SK-N-MC (cell line): ENCODE data around the gene IRAK1.
A peak's percentile ranks its signal among the peaks of the same experiment; 100 is the strongest.

Experiments used
- DNase-seq: peaks from one replicate; pipeline ENCODE4 v3.0.0-alpha.2; 2011; ENCODE audit warnings: low read depth, low spot score
- H3K27ac ChIP-seq: fragments of 200-600 bp; sonication (generic); 2 replicates; pipeline ENCODE4 v1.5.1; 2016; ENCODE audit warnings: mixed run types
- H3K36me3 ChIP-seq: fragments of 200-600 bp; sonication (generic); 2 replicates; pipeline ENCODE4 v1.6.1; 2017; ENCODE audit warnings: antibody characterized with exemption, low read length, mixed read lengths; ENCODE audit not compliant: insufficient read depth
- H3K4me3 ChIP-seq: fragments of 200-600 bp; sonication (generic); 2 replicates; pipeline ENCODE4 v1.5.1; 2016
- H3K9ac ChIP-seq: fragments of 200-600 bp; sonication (generic); 2 replicates; pipeline ENCODE4 v1.8.0; 2017; ENCODE audit warnings: mixed run types, mixed read lengths; ENCODE audit not compliant: insufficient read length
- H3K9me3 ChIP-seq: fragments of 200-600 bp; sonication (generic); 2 replicates; pipeline ENCODE4 v1.6.1; 2017; ENCODE audit warnings: low read depth, mild to moderate bottlenecking, antibody characterized with exemption, low read length, moderate library complexity, mixed read lengths
- EZH2 ChIP-seq: fragments of 200-600 bp; sonication (generic); IDR thresholded peaks from one replicate; pipeline ENCODE4 v1.6.1; 2017; ENCODE audit warnings: antibody characterized with exemption
- FOXP2 ChIP-seq: optimal IDR thresholded peaks from 2 replicates; pipeline ENCODE3; 2011; ENCODE audit warnings: mild to moderate bottlenecking, moderate library complexity; ENCODE audit not compliant: insufficient read depth; ENCODE audit errors: extremely low read length, control extremely low read depth
- POLR2AphosphoS5 ChIP-seq: IDR thresholded peaks from 2 replicates; pipeline ENCODE4 v1.6.1; 2012; ENCODE audit warnings: mild to moderate bottlenecking, low read depth, low read length, borderline replicate concordance

IRAK1 gene

DNA sequence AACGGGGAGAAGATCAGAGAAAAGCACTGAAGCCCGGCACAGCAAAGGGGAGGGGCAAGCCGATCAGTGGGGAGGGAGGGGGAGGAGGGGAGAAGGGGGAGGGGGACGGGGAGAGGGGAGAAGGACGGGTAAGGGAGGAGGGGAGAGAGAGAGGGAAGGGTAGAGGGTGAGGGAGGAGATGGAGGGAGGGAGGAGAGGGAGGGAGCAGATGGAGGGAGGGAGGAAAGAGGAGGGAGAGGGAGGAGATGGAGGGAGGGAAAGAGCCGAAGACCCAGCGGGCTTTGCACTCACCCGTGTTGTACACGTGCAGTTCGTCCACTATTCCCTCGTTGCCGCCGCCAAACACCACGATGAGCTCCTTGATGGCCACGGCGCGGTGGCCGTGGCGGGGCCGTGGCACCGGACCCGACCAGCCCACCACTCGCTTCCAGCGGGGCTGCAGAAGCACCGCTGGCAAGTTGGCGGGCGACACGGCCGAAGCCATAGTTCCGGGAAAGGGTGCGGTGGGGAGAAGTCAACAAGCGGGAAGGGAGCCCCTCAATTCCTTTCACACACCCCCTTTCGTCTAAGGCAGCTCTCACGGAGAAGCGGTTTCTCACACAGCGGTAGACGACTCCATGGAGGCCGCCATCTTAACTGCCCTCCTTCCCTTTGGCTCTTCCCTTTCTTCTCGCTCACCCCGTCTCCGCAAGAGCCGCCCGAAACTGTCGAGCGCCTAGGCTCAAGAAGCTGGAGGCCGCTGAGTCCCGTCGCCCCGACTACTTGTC, 49.2 kb downstream of the IRAK1 start:
- peak overlapping the region; percentile 93 for H3K4me3 ChIP-seq

DNA sequence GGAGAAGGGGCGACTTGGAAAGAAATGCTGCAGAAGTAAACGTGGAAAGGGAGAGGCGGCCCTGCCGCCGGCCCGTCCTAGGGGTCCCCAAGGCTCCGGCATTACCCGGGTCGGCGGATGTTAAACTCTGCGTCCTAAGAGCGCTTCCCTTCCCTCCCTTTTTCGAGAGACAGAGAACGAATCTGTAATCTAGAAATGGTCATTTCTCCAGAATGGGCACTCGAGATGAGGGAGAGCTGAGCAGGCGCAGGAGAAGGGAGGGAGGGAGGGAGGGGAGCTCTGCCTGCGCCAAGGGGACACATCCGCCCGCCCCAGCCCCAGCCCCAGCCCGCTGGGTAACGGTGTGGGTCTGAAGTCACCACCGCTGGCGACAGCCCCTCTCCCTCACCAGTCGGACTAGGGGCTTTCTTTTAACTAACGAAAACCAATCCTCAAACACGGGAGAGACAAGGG, 49.8 kb downstream of the IRAK1 start:
- peak overlapping the region; percentile 70 for H3K9ac ChIP-seq
- DNase-seq, result no peak
- H3K9me3 ChIP-seq, result no peaks in the 10 kb centered on the region
- H3K4me3 ChIP-seq, result peak overlapping the region; percentile 93
- H3K36me3 ChIP-seq, result peaks cover 10% of the 10 kb centered on the region; the same call in 1 of the 2 replicates
- H3K27ac ChIP-seq, result no peak overlapping the region
- no peak for TF ChIP-seq POLR2AphosphoS5
- no peak for TF ChIP-seq FOXP2
- no peak for TF ChIP-seq EZH2

More for the DNA sequence above, 49.2 kb downstream of the IRAK1 start:
- H3K9me3 ChIP-seq, result no peaks in the 10 kb centered on the region
- peak overlapping the region; percentile 100 for H3K9ac ChIP-seq
- DNase-seq, result no peak
- TF ChIP-seq EZH2 (no peak), POLR2AphosphoS5 (peak; percentile 12; the same call in 1 of the 2 replicates)
- peaks cover 10% of the 10 kb centered on the region; the same call in 1 of the 2 replicates for H3K36me3 ChIP-seq
- peak overlapping the region; percentile 100 for H3K27ac ChIP-seq

DNA sequence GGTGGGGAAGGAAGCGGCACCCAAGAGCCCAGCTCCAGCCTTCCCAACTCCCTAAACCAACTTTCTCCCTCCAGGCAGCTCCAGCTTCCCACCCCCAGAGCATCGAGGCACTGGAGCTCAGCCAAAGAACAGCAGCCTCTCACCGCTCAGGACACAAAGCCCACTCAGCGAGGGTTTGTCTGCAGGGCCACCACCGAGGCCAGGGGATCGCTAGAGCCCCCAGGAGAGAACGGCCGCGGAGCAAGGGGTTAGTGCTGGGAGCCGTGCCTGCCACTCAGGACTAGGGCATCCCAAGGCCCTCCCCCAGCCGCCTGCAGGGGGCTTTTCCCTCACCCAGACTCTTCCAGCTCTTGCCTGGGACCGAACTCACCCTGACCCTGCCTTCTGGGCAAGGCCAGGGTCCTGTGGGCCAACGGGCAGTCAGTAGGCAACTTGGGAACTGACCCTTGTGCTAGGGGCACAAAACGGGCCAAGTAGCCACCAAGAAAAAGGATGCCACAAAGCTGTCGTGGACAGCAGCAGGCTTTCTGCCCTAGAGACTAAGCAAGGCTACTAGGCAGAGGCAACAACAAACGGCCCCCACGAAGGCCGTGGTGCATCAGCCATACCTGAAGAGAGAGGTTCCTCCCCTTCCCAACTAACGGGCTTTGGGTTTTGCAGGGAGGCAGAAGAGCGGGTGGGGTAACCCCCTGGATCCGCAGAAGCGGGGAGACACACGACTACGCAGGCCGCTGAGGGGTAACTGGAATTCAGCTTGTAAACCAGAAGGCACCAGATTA, 50.4 kb downstream of the IRAK1 start:
- Histone ChIP-seq H3K9me3 (no peaks in the 10 kb centered on the region), H3K27ac (no peak overlapping the region), H3K4me3 (peak overlapping the region; percentile 93), H3K36me3 (peaks cover 10% of the 10 kb centered on the region; the same call in 1 of the 2 replicates), H3K9ac (peak overlapping the region; percentile 70)
- DNase-seq, result no peak
- TF ChIP-seq EZH2 (no peak), FOXP2 (no peak), POLR2AphosphoS5 (no peak)

DNA sequence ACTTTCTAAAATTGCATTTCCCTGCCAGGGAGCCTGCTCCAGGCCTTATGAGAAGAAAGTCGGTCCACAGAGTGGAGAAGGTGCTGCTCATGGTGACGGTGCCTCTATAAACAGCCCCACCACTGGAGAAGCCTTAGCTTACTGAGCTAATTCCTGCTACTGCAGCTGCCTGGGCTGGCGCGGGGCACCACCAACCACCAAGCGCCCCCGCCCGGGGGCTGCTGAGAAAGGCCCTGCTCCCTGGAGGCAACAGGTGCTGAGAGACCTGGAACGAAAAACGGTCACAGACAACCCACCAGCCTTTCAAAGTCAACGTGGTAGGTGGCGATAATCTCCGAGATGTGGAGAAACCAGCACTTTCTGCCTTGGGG, 51.0 kb downstream of the IRAK1 start:
- H3K36me3 ChIP-seq, result peaks cover 15% of the 10 kb centered on the region; the same call in 1 of the 2 replicates
- peak overlapping the region; percentile 93 for H3K4me3 ChIP-seq
- peak overlapping the region; percentile 70 for H3K9ac ChIP-seq
- no peak for DNase-seq
- H3K27ac ChIP-seq, result no peak overlapping the region
- TF ChIP-seq POLR2AphosphoS5 (no peak), EZH2 (no peak), FOXP2 (no peak)
- H3K9me3 ChIP-seq, result no peaks in the 10 kb centered on the region

DNA sequence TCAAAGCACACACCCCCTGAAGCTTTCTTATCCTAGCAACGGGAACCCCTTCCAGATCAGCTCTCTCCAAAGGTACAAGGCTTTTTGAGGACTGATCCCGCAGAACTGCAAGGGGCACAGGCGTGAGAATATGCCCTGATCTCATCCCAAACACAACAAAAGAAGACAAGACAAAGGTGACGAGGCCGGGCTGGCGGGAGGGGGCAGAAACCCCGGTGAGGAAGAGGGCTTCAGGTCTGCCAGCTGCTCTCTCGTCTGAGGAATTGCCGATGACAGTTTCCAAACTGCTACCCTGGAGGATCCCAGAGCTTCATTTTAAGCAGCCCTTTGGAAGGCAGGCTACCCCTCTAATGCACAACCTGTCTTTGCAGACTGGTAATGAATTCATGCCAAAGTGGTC, 51.4 kb downstream of the IRAK1 start:
- no peak for DNase-seq
- Histone ChIP-seq H3K36me3 (peaks cover 20% of the 10 kb centered on the region; the same call in 1 of the 2 replicates), H3K4me3 (peak overlapping the region; percentile 93), H3K9me3 (no peaks in the 10 kb centered on the region), H3K9ac (peak overlapping the region; percentile 29), H3K27ac (no peak overlapping the region)
- TF ChIP-seq EZH2 (no peak), POLR2AphosphoS5 (no peak), FOXP2 (no peak)

DNA sequence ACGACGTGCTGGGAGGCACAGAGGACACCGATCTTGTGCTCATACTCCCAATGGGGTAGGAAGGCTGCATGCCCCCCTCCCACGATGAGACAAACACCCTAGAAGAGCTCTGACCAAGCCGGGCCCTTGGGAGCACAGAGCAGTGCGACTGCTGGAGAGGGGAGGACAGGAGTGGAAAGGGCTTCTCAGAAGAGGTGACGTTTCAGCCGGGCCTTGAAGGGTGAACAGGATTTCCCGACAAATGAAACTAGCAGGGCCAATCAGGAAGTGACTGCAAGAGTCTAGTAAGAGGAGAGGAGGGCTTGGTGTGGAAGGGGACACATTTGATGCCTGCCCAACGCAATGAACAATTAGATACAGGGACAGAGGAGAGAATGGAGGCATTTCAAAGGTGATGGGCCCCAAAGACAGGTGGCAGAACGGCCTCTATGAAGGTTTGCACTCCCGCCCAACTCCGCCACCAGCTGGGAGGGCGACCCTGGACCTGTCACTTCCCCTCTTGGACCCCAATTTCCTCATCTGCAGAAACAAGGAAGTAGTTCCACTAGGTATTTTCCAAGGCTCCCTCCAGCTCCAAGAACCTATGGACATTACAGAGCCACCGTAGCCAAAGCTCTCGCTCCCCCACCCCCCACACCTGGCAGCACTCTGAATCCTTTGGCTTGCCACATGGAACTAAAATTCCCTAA, 52.0 kb downstream of the IRAK1 start:
- no peak for TF ChIP-seq POLR2AphosphoS5
- no peak for TF ChIP-seq EZH2
- TF ChIP-seq FOXP2, result no peak
- peak overlapping the region; percentile 93 for H3K4me3 ChIP-seq
- H3K9ac ChIP-seq, result peak overlapping the region; percentile 29
- H3K36me3 ChIP-seq, result peaks cover 24% of the 10 kb centered on the region; the same call in 1 of the 2 replicates
- H3K9me3 ChIP-seq, result no peaks in the 10 kb centered on the region
- no peak for DNase-seq
- no peak overlapping the region for H3K27ac ChIP-seq

DNA sequence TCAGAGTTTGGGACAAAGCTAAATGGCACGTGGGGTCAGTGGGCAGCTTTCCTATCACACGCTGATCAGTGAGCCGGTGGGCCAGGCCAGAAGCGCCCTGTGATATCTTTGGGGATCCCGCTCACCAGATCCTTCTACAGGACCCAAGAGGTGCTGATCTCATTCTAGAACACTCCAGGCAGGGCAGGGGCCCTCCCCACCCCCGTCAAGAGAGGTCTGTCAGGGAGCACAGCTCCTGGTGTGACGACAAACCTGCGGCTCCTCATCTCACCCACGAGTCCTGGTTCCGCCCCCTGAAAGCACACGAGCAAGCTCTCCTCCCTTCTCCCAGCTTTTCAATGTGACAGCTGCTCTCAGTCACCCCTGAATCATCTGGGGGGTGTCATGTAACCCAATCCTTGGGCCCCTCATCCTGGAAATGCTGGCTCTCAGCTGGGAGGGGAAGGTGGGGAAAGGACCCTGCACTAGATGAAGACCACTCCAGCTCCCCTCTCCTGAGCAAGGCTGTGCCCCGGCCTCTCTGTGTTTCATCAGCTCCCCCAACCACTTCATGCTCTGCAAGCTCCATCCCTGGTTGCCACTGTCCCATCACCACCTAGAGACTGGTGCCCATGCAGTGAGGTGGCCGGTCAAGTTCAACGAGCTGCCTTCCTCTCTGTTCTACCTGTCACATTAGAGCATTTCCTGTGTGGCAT, 52.7 kb downstream of the IRAK1 start:
- DNase-seq, result no peak
- Histone ChIP-seq H3K27ac (no peak overlapping the region), H3K36me3 (peaks cover 30% of the 10 kb centered on the region; the same call in 1 of the 2 replicates), H3K9ac (no peak overlapping the region), H3K9me3 (no peaks in the 10 kb centered on the region), H3K4me3 (no peak overlapping the region)
- TF ChIP-seq FOXP2 (no peak), EZH2 (no peak), POLR2AphosphoS5 (no peak)
